GM18519 (cell line): ENCODE results near the gene CACNA1C.
"Not testable (repeated sequence)": the region's sequence is repeated elsewhere in the genome, so short reads cannot be mapped to it uniquely, and the experiment has no call there.

ENCODE experiments used
- ATAC-seq: cut with Tn5 transposase; IDR thresholded peaks from one replicate; pipeline ENCODE4 v1.9.1; 2021; ENCODE audit warnings: mild to moderate bottlenecking, moderate library complexity; ENCODE audit not compliant: unreplicated experiment, low FRiP score

CACNA1C gene

DNA sequence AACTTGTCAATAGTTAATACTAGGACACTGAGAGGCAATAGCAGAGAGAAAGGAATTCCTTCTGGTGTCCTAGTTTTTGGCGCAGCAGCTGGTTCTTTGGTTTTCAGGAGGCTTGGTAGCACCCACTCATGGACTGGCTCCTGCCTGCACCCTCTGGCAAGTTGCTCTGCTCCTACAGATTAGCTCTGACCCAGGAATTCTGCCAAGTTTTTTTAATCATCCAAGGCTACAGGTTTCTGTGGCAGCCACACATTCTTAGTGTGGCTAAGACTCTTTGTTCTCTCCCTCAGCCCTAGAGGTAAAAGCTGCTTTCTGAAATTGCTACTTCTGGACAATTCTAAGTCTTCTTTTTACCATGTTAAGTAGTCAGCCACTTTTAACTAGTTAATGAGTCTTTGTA, 670.0 kb downstream of the CACNA1C start:
- no peak for ATAC-seq

DNA sequence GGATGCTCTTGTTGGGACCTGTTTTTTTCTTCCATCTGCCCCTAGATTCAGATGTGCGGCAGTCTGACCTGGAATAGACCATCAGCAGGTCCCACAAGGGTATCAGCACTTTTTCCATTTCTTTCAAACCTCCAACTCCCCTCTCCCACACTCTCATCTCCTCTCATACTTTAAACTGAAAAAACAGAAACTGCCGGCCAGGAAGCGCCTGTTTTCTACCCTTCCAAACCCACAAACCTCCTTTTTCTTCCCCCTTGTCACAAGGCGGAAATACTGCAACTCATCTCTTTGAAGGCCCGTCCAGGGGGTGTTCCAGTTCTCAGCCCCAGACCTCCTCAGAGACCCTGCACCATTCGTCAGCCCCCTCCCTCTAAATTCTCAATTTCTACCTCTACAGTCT, 679.5 kb downstream of the CACNA1C start:
- ATAC-seq = no peak

DNA sequence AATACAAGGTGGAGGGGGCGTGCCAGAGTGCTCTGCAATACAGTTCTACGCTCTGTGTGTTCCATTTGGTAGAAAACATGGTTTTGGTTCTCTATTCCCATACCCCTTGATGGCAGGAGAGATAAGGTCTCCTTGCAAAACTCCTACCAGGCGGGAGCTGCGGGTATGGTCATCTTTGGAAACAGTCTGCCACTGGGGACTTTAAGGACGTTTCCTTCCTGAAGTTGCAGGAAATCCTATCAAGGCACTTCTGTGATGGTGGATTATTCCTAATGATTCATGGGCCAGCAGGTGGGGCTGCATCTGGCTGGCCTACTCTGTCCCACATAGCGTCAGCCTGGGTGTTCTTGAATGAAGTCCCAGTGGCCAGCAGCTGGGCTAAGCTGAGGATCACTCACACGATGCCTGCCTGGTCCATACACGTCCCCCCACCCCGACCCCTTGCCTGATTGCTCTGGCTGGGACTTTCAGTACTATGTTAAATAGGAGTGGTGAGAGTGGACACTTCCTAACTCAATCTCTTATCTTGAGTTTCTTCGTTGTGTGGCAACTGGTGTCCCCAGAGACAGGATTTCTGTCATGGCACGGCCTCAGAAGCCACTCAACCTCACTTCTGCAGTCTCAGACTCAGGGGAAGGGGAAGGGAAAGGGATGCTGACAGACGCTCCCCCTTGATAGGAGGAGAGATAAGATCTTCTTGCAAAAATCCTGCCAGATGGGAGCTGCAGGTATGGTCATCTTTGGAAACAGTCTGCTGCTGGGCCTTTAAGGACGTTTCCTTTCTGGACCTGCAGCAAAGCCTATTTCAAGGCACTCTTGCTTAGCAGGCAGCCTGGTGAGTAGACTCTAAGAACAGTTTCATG, 680.9 kb downstream of the CACNA1C start:
- ATAC-seq = no peak

DNA sequence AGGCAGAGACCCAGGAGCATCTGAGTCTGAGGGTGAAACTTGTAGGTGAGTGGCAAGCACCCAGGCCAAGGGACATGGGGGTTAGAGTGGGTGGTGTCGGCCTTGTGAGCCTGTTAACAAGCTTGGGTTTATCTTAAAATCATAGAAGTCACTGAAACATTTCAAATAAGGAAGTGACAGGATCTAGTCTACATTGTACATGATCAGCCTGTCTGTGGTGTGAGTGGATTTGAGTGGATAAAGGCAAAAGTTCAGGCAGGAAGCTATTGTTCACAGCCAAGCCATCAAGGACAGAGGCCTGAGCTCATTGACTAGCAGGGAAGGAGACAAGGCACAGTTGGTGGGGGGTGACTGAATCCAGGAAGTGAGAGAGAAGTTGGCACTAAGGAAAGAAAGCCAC, 682.6 kb downstream of the CACNA1C start:
- no peak for ATAC-seq

DNA sequence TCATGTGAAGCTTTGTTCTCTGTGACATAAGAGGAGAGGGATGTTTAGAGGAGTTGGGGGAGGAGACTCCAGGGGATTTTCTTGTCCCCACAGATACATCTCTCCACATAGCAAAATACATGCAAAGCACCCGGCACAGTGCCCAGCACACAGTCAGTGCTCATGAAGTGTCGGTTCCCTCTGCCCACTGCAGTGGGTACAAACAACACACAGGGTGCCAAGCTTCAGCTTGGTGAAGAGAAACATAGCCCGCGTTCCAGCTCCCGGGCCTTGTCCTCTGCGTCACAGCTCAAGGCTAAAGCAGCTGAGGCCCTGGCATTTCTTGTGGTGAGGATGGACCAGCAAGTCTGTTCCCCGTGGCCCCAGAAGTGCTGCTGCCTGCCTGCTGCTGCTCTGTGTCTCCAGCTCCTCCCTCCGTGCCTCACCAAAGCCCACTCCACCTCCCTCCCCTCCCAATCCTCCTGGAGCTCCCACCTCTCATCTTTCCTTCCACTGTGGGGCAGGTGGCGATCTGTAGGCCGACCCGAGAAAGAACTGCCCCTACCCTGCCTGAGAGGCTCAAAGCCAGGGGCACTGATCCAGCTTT, 685.0 kb downstream of the CACNA1C start:
- no peak for ATAC-seq

DNA sequence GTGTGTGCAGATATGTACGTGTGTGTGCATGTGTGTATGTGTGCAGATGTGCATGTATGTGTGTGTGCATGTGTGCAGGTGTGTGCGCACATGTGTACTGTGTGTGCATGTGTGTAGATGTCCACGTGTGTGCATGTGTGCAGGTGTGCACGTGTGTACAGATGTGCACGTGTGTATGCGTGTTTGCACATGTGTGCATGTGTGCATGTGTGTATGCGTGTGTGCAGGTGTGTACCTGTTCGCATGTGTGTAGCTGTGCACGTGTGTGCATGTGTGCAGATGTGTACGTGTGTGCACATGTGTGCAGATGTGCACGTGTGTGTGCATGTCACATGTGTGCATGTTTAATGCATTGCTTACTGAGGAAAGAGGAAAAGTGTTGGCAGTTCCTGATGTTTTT, 686.3 kb downstream of the CACNA1C start:
- ATAC-seq = no peak

DNA sequence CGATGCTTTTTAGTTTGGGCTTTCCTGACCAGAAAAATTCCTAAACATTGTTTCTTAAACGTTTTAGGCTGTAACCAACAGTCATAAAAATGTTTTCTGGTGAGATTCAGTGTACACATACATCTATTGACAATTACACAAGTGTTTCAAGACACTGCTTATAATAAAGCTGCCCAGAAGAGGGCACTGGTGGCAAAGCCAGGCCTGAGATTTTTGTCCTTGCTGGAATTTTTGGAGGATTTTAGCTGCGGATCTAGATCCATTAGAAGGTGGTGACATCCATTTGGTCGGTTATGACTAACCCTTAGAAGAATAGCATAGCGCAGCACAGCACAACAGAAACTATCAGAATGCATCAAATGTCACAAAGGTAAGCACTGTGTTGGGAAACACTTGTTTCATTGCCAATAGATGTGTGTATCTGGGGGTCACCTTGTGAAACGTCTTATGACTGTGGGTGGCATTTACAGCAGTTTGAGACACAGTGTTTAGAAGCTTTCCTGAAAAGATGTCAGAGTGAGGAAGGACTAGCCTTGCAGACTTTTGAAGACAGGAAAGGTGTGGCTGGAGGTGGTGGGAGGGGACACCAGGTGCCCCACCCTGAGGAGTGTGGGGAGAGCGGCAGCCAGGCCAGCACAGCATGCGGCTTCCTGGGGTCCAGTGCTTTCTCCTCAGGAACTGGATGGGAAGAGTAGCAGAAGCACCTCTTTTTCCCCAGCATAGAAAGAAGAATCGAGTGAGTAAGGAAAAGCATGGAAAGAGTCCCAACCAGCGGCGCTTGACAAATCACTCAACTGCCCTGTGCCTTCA, 687.2 kb downstream of the CACNA1C start:
- no peak for ATAC-seq

DNA sequence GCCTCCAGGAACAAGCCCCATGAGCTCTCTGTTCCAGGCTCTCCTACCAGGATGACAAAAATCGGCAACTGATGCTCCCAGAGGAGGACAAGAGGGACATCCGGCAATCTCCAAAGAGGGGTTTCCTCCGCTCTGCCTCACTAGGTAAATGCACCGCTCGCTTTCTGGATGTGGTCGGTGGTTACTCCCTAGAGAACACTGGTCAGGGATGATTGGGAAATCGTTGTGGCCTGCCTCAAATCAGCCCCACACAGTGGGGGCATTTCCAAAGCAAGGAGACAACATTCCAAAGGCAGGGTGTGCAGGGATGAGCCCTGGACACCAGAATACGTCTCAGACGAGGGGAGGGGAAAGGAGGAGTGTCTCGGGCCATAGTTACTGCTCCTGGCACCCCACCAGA, 689.2 kb downstream of the CACNA1C start:
- not testable (repeated sequence) for ATAC-seq

DNA sequence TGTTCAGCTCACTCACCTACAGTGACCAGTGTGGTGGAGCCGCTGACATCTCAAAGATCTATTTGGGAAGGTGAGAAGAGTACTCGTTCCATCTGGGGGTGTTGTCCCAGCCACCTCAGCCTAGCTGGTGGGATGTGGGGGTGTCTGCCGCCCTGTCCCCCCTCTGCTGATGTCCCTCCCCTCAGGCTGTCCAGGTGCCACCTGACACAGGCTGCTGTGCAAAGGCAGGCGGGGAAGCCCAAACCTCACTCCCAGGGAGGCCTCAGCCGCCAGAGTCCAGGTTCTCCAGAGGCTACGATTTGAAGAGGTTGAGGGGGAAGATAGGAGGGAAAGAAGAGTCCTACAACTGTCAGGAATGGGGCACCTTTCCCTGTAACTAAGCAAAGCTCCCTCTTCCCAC, 690.7 kb downstream of the CACNA1C start:
- no peak for ATAC-seq

DNA sequence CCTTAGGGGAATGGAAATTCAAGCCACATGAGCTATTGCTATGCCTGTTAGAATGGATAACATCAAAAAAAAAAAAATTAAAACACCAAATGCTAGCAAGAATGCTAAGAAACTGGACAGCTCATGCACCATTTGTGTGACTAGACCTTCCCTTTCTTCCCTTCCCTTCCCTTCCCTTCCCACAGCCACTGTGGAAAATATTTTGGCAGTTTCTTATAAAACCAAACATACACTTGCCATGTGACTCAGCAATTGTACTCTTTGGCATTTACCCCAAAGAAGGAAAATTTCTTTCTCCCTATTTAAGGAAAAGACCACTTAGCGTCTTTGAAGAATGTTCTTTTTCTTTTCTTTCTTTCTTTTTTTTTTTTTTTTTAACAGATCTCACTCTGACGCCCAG, 692.9 kb downstream of the CACNA1C start:
- ATAC-seq = no peak
